ENCODE measurements around the gene ADD2.

DNA sequence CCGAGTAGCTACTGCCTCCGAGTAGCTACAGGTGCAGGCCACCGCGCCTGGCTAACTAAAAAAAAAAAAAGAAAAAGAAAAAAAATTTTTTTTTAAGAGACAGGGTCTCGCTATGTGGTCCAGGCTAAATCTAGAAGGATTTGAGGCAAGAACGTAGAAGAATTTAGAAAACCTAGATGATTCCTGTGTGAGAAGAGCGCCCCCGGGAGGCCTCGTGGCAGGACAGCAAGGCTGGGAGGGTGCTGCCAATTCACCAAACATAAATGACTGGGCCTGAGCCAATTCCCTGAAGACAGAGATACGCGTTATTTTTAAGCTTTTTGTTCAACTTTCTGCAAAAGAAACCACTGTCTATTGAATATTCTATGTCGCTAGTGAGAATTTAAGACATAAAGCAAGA lies 124.3 kb downstream of the ADD2 start:
- TF ChIP-seq CTCF (IDR thresholded peaks at IDR 0.05; ENCODE audit: insufficient read depth, low read depth, low read length) (peak; percentile 21), EZH2 (IDR thresholded peaks at IDR 0.05; ENCODE audit: insufficient read depth, low read length) (no peak)
